Measurements from ENCODE around the gene PPARG.

The PPARG gene

GRCh38 chr3:12353796-12354525 lies 65.1 kb downstream of the PPARG start:
- Histone ChIP-seq H3K4me1 (ENCODE audit: insufficient read depth, low read length) (peaks cover 81% of the 10 kb centered on the region), H3K36me3 (ENCODE audit: insufficient read depth, low read length) (no peaks in the 10 kb centered on the region), H3K4me2 (ENCODE audit: insufficient read depth, low read length) (no peak overlapping the region), H3K27ac (ENCODE audit: low read length) (peak overlapping the region; percentile 97), H3K9ac (ENCODE audit: low read depth, low read length) (no peak overlapping the region), H3K9me3 (ENCODE audit: insufficient read depth, low read length, severe bottlenecking) (no peaks in the 10 kb centered on the region), H3K4me3 (ENCODE audit: low read depth in 1 of 2, low read length in 2 of 2) (no peak overlapping the region), H2AFZ (ENCODE audit: low read depth, low read length) (no peak overlapping the region), H3K79me2 (ENCODE audit: insufficient read depth, low read length) (no peaks in the 10 kb centered on the region), H4K20me1 (ENCODE audit: insufficient read depth, low read length) (no peaks in the 10 kb centered on the region), H3K27me3 (ENCODE audit: insufficient read depth, low read length, poor library complexity) (no peaks in the 10 kb centered on the region)
- ATAC-seq (ENCODE audit: insufficient read depth, low read depth) = no peak
- DNase-seq = no peak
- TF ChIP-seq CTCF (IDR thresholded peaks at IDR 0.05; ENCODE audit: borderline replicate concordance, extremely low read depth, low read length, poor library complexity, severe bottlenecking) = no peak
- TF ChIP-seq EZH2 (IDR thresholded peaks at IDR 0.05; ENCODE audit: borderline replicate concordance, low read depth, low read length, severe bottlenecking) = no peak

GRCh38 chr3:12356175-12356574 lies 67.3 kb downstream of the PPARG start:
- Histone ChIP-seq H3K79me2 (ENCODE audit: insufficient read depth, low read length) (no peaks in the 10 kb centered on the region), H3K9ac (ENCODE audit: low read depth, low read length) (peak overlapping the region; percentile 57), H3K9me3 (ENCODE audit: insufficient read depth, low read length, severe bottlenecking) (peaks cover 6% of the 10 kb centered on the region), H3K4me1 (ENCODE audit: insufficient read depth, low read length) (peaks cover 78% of the 10 kb centered on the region), H2AFZ (ENCODE audit: low read depth, low read length) (0 out of 2 replicates have a peak overlapping the region, but pooled peaks have one; percentile 37), H3K27ac (ENCODE audit: low read length) (peak overlapping the region; percentile 97), H3K4me2 (ENCODE audit: insufficient read depth, low read length) (peak overlapping the region; percentile 20), H3K36me3 (ENCODE audit: insufficient read depth, low read length) (peaks cover 3% of the 10 kb centered on the region; the same call in 1 of the 2 replicates), H3K27me3 (ENCODE audit: insufficient read depth, low read length, poor library complexity) (no peaks in the 10 kb centered on the region), H4K20me1 (ENCODE audit: insufficient read depth, low read length) (no peaks in the 10 kb centered on the region), H3K4me3 (ENCODE audit: low read depth in 1 of 2, low read length in 2 of 2) (no peak overlapping the region)
- DNase-seq = peak; percentile 65
- ATAC-seq (ENCODE audit: insufficient read depth, low read depth) = peak; percentile 92
- no peak for TF ChIP-seq EZH2 (IDR thresholded peaks at IDR 0.05; ENCODE audit: borderline replicate concordance, low read depth, low read length, severe bottlenecking)
- no peak for TF ChIP-seq CTCF (IDR thresholded peaks at IDR 0.05; ENCODE audit: borderline replicate concordance, extremely low read depth, low read length, poor library complexity, severe bottlenecking)

GRCh38 chr3:12356996-12357395 lies 68.1 kb downstream of the PPARG start:
- Histone ChIP-seq H3K79me2 (ENCODE audit: insufficient read depth, low read length) (no peaks in the 10 kb centered on the region), H3K4me2 (ENCODE audit: insufficient read depth, low read length) (no peak overlapping the region; the same call in 1 of the 2 replicates), H3K4me3 (ENCODE audit: low read depth in 1 of 2, low read length in 2 of 2) (no peak overlapping the region), H2AFZ (ENCODE audit: low read depth, low read length) (peak overlapping the region; percentile 37), H3K27me3 (ENCODE audit: insufficient read depth, low read length, poor library complexity) (no peaks in the 10 kb centered on the region), H3K27ac (ENCODE audit: low read length) (peak overlapping the region; percentile 97), H3K9ac (ENCODE audit: low read depth, low read length) (peak overlapping the region; percentile 57), H3K36me3 (ENCODE audit: insufficient read depth, low read length) (peaks cover 3% of the 10 kb centered on the region; the same call in 1 of the 2 replicates), H4K20me1 (ENCODE audit: insufficient read depth, low read length) (no peaks in the 10 kb centered on the region), H3K9me3 (ENCODE audit: insufficient read depth, low read length, severe bottlenecking) (peaks cover 10% of the 10 kb centered on the region), H3K4me1 (ENCODE audit: insufficient read depth, low read length) (peaks cover 70% of the 10 kb centered on the region)
- peak; percentile 39 for ATAC-seq (ENCODE audit: insufficient read depth, low read depth)
- no peak for DNase-seq
- TF ChIP-seq EZH2 (IDR thresholded peaks at IDR 0.05; ENCODE audit: borderline replicate concordance, low read depth, low read length, severe bottlenecking) (no peak), CTCF (IDR thresholded peaks at IDR 0.05; ENCODE audit: borderline replicate concordance, extremely low read depth, low read length, poor library complexity, severe bottlenecking) (no peak)
